ENCODE results near the gene DQX1. TPM values are rescaled to one million over a fixed set of nuclear protein-coding genes. Genes with fewer than 3 reads are reported as not detected.
"Not testable (repeated sequence)": the region's sequence is repeated elsewhere in the genome, so short reads cannot be mapped to it uniquely, and the experiment has no call there.

The DQX1 gene
- total RNA-seq, 4 donors from 2014 or later = not detected

DNA sequence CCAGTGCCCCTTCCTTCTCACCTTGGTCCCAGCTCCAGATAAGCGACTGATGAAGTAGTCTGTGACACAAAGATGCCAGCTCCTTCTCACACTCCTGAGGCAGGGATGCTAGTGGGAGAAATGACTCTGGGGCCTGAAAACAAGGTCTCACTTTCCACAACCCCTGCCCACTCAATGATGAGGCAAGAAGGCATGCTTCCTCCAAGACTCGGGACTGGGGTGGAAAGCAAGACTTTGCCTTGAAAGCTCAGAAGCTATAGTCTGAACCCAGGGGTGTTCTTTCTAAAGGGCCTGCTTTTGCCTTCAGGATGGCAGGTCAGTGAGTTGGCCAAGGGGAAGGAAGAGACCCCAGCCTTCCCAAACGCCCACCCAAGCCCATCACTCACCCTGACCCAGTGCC lies 44.6 kb downstream of the DQX1 start:
- DNase-seq (ENCODE audit: low spot score) = no peak
- no peak for ATAC-seq (ENCODE audit: low FRiP score)
- TF ChIP-seq, protein P1, sequence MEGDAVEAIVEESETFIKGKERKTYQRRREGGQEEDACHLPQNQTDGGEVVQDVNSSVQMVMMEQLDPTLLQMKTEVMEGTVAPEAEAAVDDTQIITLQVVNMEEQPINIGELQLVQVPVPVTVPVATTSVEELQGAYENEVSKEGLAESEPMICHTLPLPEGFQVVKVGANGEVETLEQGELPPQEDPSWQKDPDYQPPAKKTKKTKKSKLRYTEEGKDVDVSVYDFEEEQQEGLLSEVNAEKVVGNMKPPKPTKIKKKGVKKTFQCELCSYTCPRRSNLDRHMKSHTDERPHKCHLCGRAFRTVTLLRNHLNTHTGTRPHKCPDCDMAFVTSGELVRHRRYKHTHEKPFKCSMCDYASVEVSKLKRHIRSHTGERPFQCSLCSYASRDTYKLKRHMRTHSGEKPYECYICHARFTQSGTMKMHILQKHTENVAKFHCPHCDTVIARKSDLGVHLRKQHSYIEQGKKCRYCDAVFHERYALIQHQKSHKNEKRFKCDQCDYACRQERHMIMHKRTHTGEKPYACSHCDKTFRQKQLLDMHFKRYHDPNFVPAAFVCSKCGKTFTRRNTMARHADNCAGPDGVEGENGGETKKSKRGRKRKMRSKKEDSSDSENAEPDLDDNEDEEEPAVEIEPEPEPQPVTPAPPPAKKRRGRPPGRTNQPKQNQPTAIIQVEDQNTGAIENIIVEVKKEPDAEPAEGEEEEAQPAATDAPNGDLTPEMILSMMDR (IDR thresholded peaks at IDR 0.05) = no peak

DNA sequence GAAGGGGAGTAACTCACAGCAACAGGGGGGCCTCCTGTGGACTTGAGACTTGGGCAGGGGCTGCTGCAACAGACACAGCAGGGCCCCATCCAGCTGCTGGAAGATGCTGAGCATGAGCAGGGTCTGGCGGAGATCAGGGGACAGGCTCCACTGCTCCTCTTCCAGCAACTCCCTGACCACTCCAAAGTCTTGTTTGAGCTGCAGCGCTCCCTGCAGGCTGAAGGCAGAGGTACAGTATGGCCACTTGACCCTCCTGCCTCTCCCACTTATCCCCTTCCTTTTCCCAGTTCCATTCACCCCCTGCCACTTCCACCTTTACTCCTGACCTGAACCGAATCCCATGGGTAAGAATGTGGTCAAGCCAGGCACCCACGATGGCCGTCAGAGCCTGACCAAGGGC lies 51.1 kb downstream of the DQX1 start:
- no peak for ATAC-seq (ENCODE audit: low FRiP score)
- no peak for DNase-seq (ENCODE audit: low spot score)
- TF ChIP-seq, protein P1 (IDR thresholded peaks at IDR 0.05) = no peak

GRCh38 chr2:74474481-74474880 lies 51.5 kb downstream of the DQX1 start:
- TF ChIP-seq, protein P1 (IDR thresholded peaks at IDR 0.05) = no peak
- no peak for DNase-seq (ENCODE audit: low spot score)
- no peak for ATAC-seq (ENCODE audit: low FRiP score)

GRCh38 chr2:74472945-74473258 lies 53.1 kb downstream of the DQX1 start:
- TF ChIP-seq, protein P1 (IDR thresholded peaks at IDR 0.05) = no peak
- no peak for ATAC-seq (ENCODE audit: low FRiP score)

GRCh38 chr2:74472086-74472944 lies 53.7 kb downstream of the DQX1 start, which contains the start of gene MRPL53:
MRPL53 (minus strand) TSS chr2:74472680; CDS start chr2:74472660, 20 bp downstream.
- DNase-seq (ENCODE audit: low spot score) (peak; percentile 98), ATAC-seq (ENCODE audit: low FRiP score) (peak; percentile 90)
- TF ChIP-seq, protein P1 (IDR thresholded peaks at IDR 0.05) = no peak

More at GRCh38 chr2:74472945-74473258, 53.1 kb downstream of the DQX1 start:
- no peak for DNase-seq (ENCODE audit: low spot score)

- TF ChIP-seq, protein P1 (IDR thresholded peaks at IDR 0.05) = no peak
- ATAC-seq (ENCODE audit: low FRiP score) (no peak), DNase-seq (ENCODE audit: low spot score) (no peak)
Observed at GRCh38 chr2:74471332-74472065, 54.5 kb downstream of the DQX1 start.

- ATAC-seq (ENCODE audit: low FRiP score); DNase-seq (ENCODE audit: low spot score): not testable (repeated sequence)
Observed at GRCh38 chr2:74470742-74471141, 55.3 kb downstream of the DQX1 start.

Other genes with a start within 250 kb of the DQX1 start
- 1 to 10 TPM; 1.2 to 3.0 (median 1.6) TPM for gene SLC4A5, start 182.8 kb downstream of the DQX1 start, total RNA-seq
- gene DCTN1, start 145.9 kb downstream of the DQX1 start, total RNA-seq = 100 to 1,000 TPM in 3 of 4 donors, 10 to 100 TPM in 1; 83.1 to 122 (median 114) TPM
- gene C2orf81, start 104.6 kb downstream of the DQX1 start, total RNA-seq = 1 to 10 TPM in 2 of 4 donors, under 1 TPM in 2; 0.48 to 1.4 (median 1.0) TPM
- 10 to 100 TPM in 1 of 4 donors, 1 to 10 TPM in 3; 3.0 to 10.5 (median 6.1) TPM for gene WDR54, start 104.5 kb downstream of the DQX1 start, total RNA-seq
- 10 to 100 TPM in 3 of 4 donors, 1 to 10 TPM in 1; 9.1 to 32.2 (median 19.3) TPM for gene RTKN, start 84.3 kb downstream of the DQX1 start, total RNA-seq
- 10 to 100 TPM in 3 of 4 donors, 1 to 10 TPM in 1; 4.6 to 26.5 (median 14.9) TPM for gene INO80B, start 71.1 kb downstream of the DQX1 start, total RNA-seq
- 10 to 100 TPM; 34.9 to 64.5 (median 44.3) TPM for gene WBP1, start 67.8 kb downstream of the DQX1 start, total RNA-seq
- gene MOGS, start 60.8 kb downstream of the DQX1 start, total RNA-seq = 10 to 100 TPM; 31.8 to 43.0 (median 40.4) TPM
- 10 to 100 TPM; 33.3 to 44.6 (median 36.9) TPM for gene MRPL53, start 53.6 kb downstream of the DQX1 start, total RNA-seq
- 10 to 100 TPM in 3 of 4 donors, 1 to 10 TPM in 1; 7.4 to 31.6 (median 27.3) TPM for gene CCDC142, start 43.2 kb downstream of the DQX1 start, total RNA-seq
- 10 to 100 TPM; 16.8 to 25.7 (median 22.1) TPM for gene TTC31, start 43.1 kb downstream of the DQX1 start, total RNA-seq
- 1 to 10 TPM in 3 of 4 donors, under 1 TPM in 1; 0.79 to 5.6 (median 1.3) TPM for gene LBX2, start 26.6 kb downstream of the DQX1 start, total RNA-seq
- gene PCGF1, start 18.5 kb downstream of the DQX1 start, total RNA-seq = 10 to 100 TPM; 11.6 to 20.2 (median 16.8) TPM
- not detected for gene TLX2, start 11.8 kb downstream of the DQX1 start, total RNA-seq
- gene AUP1, start 3.5 kb upstream of the DQX1 start, total RNA-seq = 100 to 1,000 TPM; 120 to 157 (median 146) TPM
- gene HTRA2, start 3.7 kb upstream of the DQX1 start, total RNA-seq = 10 to 100 TPM; 30.7 to 45.6 (median 36.8) TPM
- 10 to 100 TPM in 2 of 4 donors, 1 to 10 TPM in 2; 7.5 to 12.4 (median 9.1) TPM for gene LOXL3, start 27.7 kb upstream of the DQX1 start, total RNA-seq
- 10 to 100 TPM; 16.0 to 39.4 (median 30.5) TPM for gene DOK1, start 28.5 kb upstream of the DQX1 start, total RNA-seq
- 1 to 10 TPM in 1 of 4 donors, under 1 TPM in 3; 0.56 to 1.8 (median 0.91) TPM for gene M1AP, start 122.1 kb upstream of the DQX1 start, total RNA-seq
- 1 to 10 TPM; 3.5 to 7.3 (median 5.3) TPM for gene SEMA4F, start 128.0 kb upstream of the DQX1 start, total RNA-seq

All from omental fat pad (tissue), 4 donors.